DND-41 (cell line): Measurements from ENCODE around the gene SH3RF3.

Experiments used
- ATAC-seq: fragments of 200-7000 bp; cut with Tn5 transposase; 3 replicates; pipeline ENCODE4 v1.9.1; 2021; ENCODE audit warnings: low read depth; ENCODE audit not compliant: insufficient read depth
- DNase-seq: peaks from one replicate; pipeline ENCODE4 v3.0.0-alpha.2; 2020
- H2AFZ ChIP-seq: 2 replicates; pipeline ENCODE4 v1.6.0; 2012; ENCODE audit warnings: low read depth, low read length
- H3K27ac ChIP-seq: 2 replicates; pipeline ENCODE4 v1.5.1; 2012; ENCODE audit warnings: low read length, inconsistent platforms
- H3K27me3 ChIP-seq: fragments of 200-600 bp; sonication (generic); 2 replicates; pipeline ENCODE4 v1.6.0; 2012; ENCODE audit warnings: low read length, mild to moderate bottlenecking, inconsistent platforms; ENCODE audit not compliant: insufficient read depth, poor library complexity
- H3K36me3 ChIP-seq: 2 replicates; pipeline ENCODE4 v1.5.1; 2012; ENCODE audit warnings: low read length, inconsistent platforms; ENCODE audit not compliant: insufficient read depth
- H3K4me1 ChIP-seq: 2 replicates; pipeline ENCODE4 v1.5.1; 2012; ENCODE audit warnings: mild to moderate bottlenecking, low read length; ENCODE audit not compliant: insufficient read depth
- H3K4me2 ChIP-seq: 2 replicates; pipeline ENCODE4 v1.6.0; 2012; ENCODE audit warnings: mild to moderate bottlenecking, moderate library complexity, low read length, inconsistent platforms; ENCODE audit not compliant: insufficient read depth
- H3K4me3 ChIP-seq, 2 experiments: fragments of 200-600 bp in 1 of 2; shearing (Covaris generic) in 1 of 2; 2 replicates each; pipeline ENCODE4 v1.5.1; 2012 to 2016; ENCODE audit warnings: inconsistent platforms in 2 of 2, low read length in 2 of 2, mild to moderate bottlenecking in 2 of 2, low read depth in 1 of 2, moderate library complexity in 1 of 2
- H3K79me2 ChIP-seq: 2 replicates; pipeline ENCODE4 v1.6.0; 2012; ENCODE audit warnings: low read length, inconsistent platforms; ENCODE audit not compliant: insufficient read depth
- H3K9ac ChIP-seq: 2 replicates; pipeline ENCODE4 v1.6.0; 2012; ENCODE audit warnings: low read depth, mild to moderate bottlenecking, inconsistent platforms, low read length, moderate library complexity
- H3K9me3 ChIP-seq: 2 replicates; pipeline ENCODE4 v1.5.1; 2012; ENCODE audit warnings: low read length, moderate library complexity, mild to moderate bottlenecking, inconsistent platforms; ENCODE audit not compliant: insufficient read depth, severe bottlenecking
- H4K20me1 ChIP-seq: 2 replicates; pipeline ENCODE4 v1.6.0; 2012; ENCODE audit warnings: low read length; ENCODE audit not compliant: insufficient read depth
- CTCF ChIP-seq: IDR thresholded peaks from 2 replicates; pipeline ENCODE4 v1.5.1; 2012; ENCODE audit warnings: borderline replicate concordance, low read length, moderate library complexity, mild to moderate bottlenecking; ENCODE audit not compliant: poor library complexity, severe bottlenecking; ENCODE audit errors: extremely low read depth
- EZH2 ChIP-seq: IDR thresholded peaks from 3 replicates; pipeline ENCODE4 v1.6.1; 2012; ENCODE audit warnings: borderline replicate concordance, low read depth, mild to moderate bottlenecking, moderate library complexity, low read length, inconsistent platforms; ENCODE audit not compliant: severe bottlenecking

Gene SH3RF3

GRCh38 chr2:109434351-109434750 is 305.3 kb downstream of the SH3RF3 start:
- Histone ChIP-seq H4K20me1 (no peaks in the 10 kb centered on the region; the same call in none of the 2 replicates), H3K4me1 (no peaks in the 10 kb centered on the region), H3K79me2 (no peaks in the 10 kb centered on the region), H3K4me2 (no peak overlapping the region), H3K9ac (no peak overlapping the region), H2AFZ (no peak overlapping the region), H3K27ac (no peak overlapping the region), H3K4me3 (no peak overlapping the region), H3K36me3 (no peaks in the 10 kb centered on the region), H3K27me3 (no peaks in the 10 kb centered on the region), H3K9me3 (no peaks in the 10 kb centered on the region)
- ATAC-seq, result no peak
- TF ChIP-seq CTCF (no peak), EZH2 (no peak)
- no peak for DNase-seq

GRCh38 chr2:109435066-109435690 is 306.2 kb downstream of the SH3RF3 start:
- no peak overlapping the region for H3K27ac ChIP-seq
- no peaks in the 10 kb centered on the region for H3K36me3 ChIP-seq
- TF ChIP-seq EZH2, result no peak
- TF ChIP-seq CTCF, result no peak
- H3K9ac ChIP-seq, result no peak overlapping the region
- DNase-seq (no peak), ATAC-seq (no peak)
- no peaks in the 10 kb centered on the region for H3K9me3 ChIP-seq
- H3K4me3 ChIP-seq, result no peak overlapping the region
- no peak overlapping the region for H2AFZ ChIP-seq
- no peaks in the 10 kb centered on the region for H3K27me3 ChIP-seq
- no peak overlapping the region for H3K4me2 ChIP-seq
- H4K20me1 ChIP-seq, result no peaks in the 10 kb centered on the region; the same call in none of the 2 replicates
- H3K79me2 ChIP-seq, result no peaks in the 10 kb centered on the region
- no peaks in the 10 kb centered on the region for H3K4me1 ChIP-seq

- H3K4me3 ChIP-seq, result no peak overlapping the region
- no peak overlapping the region for H3K27ac ChIP-seq
- no peak overlapping the region for H3K4me2 ChIP-seq
- H3K27me3 ChIP-seq, result no peaks in the 10 kb centered on the region
- no peaks in the 10 kb centered on the region; the same call in 1 of the 2 replicates for H4K20me1 ChIP-seq
- no peak overlapping the region for H3K9ac ChIP-seq
- H3K79me2 ChIP-seq, result no peaks in the 10 kb centered on the region
- peaks cover 5% of the 10 kb centered on the region for H3K9me3 ChIP-seq
- TF ChIP-seq EZH2 (no peak), CTCF (no peak)
- H3K4me1 ChIP-seq, result no peaks in the 10 kb centered on the region
- DNase-seq (no peak), ATAC-seq (no peak)
- H3K36me3 ChIP-seq, result no peaks in the 10 kb centered on the region
- H2AFZ ChIP-seq, result no peak overlapping the region
These were observed 307.0 kb downstream of the SH3RF3 start for GRCh38 chr2:109435901-109436598.
